GM19238 (cell line): Measurements from ENCODE around the gene PLPPR5.
"Not testable (repeated sequence)": the region's sequence is repeated elsewhere in the genome, so short reads cannot be mapped to it uniquely, and the experiment has no call there.

Experiments used
- DNase-seq: peaks from one replicate; pipeline ENCODE4 v3.0.0; 2011; ENCODE audit warnings: low spot score; ENCODE audit not compliant: insufficient read length

The PLPPR5 gene

DNA sequence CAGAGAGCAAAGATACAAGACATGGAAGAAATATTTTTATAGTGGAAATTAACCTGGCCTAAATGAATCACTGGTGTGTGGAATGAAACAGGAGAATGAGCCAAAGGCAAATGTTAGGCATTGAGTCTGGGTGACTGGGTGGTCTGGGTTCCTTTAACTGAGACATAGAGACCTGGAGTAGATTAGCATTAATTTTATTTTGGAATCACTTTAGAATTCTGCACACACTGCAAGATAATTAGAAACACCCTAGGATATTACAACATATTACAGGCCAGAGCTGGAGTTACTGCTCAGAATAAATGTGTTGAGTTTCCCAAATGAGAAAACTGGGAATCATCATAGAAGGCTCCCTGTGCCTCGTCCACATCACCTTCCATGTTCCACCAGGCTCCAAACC is 85.5 kb downstream of the PLPPR5 start:
- DNase-seq, result no peak

DNA sequence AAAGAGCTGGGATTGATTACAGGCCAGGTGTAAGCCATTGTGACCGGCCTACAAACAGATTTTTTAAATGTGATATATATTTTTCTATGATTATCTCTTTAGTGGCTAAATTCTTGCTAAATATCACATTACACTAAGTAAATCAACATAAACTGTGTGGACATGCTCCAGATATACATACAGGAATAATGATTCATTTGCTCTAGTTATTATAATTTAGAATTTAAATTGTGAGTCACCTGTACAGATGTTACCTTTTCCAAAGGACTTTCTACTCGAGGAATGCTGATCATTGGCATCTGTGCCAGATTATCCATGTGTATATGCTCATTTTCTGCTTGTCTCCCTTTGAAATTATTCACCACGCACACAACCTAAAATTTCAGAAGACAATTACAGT is 90.1 kb downstream of the PLPPR5 start:
- no peak for DNase-seq

DNA sequence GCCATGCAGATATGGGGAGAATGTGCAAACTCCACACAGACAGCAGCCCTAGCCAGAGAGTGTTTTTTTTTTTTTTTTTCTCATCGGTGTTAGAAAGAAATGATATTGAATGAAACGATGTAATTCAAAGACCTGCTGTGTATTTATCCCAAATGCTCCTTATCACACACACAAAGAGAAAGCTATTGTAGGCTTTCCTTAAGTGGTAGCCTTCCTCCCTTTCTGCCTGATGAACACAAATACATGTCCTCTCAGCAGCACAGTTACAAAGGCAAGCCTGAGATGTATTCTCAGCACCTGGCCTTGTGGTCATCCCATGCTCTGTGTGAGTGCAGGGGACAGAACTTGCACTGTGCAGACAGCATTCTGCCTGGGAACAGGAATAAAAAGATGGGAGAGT is 93.8 kb downstream of the PLPPR5 start:
- DNase-seq, result no peak

DNA sequence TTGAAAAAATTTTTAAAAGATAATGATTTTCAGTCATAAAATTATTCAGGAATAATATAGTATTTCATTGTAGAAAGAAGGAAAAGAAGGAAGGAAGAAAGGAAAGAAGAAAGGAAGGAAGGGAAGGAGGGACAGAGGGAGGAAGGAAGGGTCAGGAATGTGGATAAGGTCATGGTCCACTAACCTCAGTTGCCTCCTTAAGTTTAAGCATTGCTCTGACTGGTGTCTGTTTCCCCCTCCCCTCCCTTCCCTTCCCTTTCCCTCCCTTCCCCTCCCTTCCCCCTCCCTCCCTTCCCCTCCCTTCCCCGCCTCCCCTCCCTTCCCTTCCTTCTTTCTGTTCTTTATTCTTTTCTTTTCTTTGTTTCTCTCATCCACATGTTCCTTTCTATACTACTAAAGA is 95.7 kb downstream of the PLPPR5 start:
- no peak for DNase-seq

DNA sequence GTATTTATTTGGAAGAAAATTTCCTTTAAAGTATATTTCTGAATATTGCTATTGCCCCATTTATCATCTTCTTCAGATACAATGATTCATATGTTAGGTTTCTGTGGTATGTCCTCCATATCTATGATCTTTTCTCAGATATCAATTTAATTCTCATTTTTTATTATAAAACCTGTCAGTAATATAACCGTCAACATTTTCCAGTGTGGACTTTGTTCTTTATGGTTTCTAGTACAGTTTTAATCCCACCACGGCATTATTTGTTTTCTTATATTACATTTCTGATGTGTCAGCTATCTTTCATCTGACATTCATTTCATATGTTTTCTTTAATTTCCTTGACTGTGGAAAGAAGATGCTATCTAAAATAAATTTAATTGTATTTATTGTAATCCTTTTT is 97.9 kb downstream of the PLPPR5 start:
- DNase-seq, result no peak

DNA sequence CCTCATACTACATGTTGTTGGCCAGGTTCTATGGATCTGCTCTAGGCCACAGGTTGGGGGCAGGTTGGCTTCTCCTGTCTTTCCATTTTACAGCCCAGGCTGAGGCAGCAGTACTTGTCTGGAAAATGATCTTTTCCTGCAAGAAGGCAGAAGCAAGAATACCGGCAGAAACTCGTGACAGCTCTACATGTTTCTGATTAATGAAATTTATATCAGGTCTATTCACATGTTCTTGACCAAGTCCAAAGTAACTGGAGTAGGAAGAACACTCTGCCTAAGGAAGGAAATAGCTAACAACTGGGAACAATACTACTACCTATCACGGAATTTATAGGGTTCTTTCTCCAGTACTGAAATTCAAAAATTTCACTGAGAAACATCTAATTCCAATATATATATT is 98.3 kb downstream of the PLPPR5 start:
- no peak for DNase-seq

DNA sequence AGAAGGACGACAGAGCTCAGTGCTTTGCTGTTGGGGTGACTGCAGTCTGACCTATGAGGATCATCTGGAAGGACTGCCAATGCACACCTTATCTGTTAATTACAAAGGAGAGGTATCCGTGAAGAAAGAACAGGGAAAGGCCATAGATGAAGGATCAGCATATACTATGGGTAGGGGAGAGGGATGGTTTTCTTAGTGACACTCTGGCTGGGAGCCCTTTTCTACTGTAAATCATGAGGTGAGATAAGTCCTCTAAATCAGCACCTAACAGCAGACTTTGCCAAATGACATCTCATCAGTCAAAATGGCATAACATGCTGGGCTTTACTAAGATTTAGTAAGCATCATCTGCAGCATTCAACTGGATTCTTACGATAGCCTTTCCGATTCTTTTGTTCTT is 100.0 kb downstream of the PLPPR5 start:
- no peak for DNase-seq

DNA sequence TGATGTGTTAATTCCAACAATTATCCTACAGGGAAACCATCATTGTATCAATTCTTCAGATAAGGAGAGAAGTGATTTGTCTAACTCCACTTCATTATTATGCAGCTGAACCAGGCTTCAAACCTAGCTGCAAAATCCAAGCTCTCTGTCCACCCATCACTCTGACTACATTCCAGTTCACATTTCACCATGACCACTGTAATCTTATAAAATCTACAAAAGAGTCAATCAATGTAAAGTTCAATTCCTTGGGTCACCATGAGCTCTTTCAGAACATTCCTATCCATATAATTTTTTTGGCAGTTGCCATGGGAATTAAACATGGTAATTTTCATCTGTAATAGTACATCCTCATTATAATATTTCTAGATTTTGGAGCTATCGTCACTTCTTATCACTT is 100.9 kb downstream of the PLPPR5 start:
- no peak for DNase-seq

DNA sequence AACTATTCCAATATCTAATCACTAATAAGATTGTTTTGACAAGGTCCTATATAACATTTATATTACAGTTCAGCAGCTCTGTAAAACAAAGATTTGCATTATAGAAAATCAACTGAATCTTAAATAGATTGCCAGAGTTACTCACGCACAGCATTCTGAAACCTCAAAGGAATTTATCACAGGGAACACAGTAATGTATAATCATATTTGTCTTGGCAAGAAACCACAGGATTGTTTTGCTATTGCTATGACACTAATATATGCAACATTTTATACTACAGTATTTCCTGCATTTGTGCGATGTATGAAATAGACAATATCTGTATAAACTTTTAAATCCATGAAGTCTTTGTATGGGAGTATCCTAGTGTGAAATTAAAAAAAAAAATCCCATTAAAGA is 101.4 kb downstream of the PLPPR5 start:
- DNase-seq, result no peak

DNA sequence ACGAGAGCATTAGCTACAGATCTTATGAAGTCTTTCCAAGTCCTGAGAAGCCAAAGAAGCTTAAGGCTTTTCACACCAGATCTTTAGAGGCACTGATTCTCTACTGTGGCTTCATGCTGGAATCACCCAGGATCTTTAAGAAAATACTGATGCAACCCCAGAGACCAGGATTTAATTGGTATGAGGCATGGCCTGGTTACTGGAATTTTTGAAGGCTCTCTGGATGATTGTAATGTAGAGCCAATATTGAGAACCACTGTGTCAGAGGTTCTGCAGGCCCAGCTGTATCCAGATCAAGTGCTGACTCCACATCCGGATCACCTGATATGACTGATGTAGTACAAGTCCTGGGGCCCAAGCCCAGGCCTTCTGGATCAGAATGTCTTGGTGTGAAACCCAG is 105.7 kb downstream of the PLPPR5 start:
- no peak for DNase-seq

DNA sequence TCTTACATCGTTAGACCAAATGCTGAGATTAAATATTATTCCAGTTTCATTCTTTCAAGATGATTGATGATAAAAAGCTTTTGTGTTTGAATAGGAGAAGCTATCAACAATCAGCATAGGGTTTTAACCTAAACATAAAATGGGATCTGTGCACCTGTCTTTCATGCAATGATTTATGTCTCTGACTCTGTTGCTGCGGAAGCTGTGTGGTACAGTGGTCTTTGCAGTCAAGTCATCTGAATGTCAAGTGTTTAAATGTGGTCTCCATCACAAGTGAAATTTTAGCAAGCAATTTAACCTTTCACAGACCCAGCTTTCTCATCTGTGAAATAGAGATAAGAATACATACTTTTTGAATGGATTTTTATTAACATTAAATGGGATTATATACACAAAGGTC is 107.2 kb downstream of the PLPPR5 start:
- no peak for DNase-seq

DNA sequence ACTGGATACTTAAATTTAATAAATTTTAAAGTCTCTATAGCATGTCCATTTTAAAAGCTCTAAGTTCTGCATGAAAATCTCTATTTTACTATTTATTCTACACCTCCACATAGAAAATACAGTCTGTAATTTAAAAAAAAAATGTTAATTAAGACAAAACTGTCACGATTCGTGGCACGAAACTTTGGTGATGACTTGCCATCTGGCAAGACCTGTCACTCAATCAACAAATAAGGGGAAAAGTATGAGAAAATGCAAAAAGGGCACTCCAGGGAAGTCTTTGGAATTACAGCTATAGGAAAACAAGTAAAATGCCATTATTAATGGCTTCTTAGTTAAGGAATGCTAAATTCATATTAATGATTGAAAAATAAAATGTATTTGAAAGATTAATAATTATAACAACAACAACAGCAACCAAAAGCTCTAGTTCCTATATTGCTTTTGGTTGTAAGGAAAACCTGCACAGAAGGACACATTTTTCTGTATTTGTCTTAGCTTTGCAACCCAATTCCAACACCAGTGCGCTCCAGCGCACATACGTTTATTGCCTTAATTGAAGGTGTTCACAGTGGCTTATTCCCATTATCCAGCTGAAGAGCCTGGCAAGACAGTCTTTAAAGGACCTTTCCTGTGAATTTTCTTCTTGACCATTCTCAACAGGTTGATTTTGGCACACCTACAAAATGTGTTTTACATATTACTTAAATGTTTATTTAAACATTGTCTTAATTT is 107.8 kb downstream of the PLPPR5 start:
- no peak for DNase-seq

DNA sequence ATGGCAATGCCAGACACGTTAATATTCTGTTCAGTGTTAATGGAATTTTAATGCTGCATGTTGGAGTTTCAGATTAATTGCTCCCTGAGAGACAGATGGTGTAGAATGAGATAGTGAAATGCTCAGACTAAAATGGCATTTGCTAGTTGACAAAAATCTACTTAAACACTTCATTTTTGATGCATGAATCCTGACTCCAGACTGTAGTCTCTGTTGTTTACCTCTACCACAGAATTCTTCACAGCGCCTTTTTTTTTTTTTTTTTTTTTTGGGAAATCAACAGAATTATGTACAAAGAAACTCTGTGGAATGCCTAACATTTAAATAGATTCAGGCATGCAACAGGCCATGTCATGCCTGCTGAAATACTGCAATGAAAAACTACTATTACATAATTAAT is 111.3 kb downstream of the PLPPR5 start:
- no peak for DNase-seq

DNA sequence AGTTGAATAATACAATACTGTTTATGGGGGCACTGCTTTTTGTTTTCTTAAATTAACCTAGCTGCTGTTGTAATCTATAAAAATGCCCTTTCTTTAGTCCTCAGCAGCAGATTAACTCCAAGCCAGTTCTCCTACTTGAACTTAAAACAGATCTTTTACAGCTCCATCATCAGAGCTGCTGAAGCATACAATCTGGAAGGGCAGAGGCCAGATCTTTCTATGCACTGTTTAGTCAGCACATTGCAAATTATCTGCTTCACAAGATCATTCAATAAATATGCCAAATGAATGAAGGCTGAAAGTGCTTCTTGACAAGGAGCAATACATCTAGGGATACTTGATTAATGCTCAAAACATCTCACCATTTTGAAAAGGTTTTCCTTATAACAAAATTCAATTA is 115.8 kb downstream of the PLPPR5 start:
- DNase-seq, result no peak

DNA sequence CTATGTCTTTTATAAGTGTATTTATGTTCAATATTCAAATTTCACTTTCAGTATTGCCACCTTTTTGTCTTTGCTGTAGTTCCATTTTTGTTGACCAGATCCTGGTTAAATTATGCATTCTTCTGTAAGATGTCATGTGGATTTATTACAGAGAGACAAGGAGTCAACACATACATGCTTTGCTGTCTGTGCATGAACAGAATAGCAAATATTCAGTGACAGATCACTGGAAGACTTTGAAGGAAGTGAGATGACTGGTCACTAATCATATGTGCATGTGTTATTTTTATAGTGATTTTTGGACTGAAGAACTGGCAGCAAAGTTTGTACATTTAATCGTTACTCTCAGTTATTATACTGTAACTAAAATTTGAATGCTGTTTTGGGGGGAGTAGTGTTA is 117.2 kb downstream of the PLPPR5 start:
- no peak for DNase-seq

DNA sequence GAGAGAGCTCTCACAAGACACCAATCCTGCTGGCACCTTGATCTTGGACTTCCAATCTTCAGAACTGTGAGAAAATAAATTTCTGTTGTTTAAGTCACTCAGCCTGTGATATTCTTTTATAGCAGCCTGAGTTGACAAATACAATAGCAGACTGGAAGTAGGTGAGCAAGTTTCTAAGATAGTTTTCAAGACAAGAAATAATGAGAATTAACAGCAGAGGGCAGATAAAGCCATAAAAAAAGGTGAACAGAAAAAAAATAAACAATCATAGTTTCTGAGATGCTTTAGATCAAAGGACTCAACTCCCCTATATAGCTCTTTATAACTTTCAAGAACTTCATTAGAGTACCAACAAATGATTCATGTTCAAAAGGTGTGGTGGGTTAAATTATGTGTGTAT is 119.8 kb downstream of the PLPPR5 start:
- DNase-seq, result no peak

DNA sequence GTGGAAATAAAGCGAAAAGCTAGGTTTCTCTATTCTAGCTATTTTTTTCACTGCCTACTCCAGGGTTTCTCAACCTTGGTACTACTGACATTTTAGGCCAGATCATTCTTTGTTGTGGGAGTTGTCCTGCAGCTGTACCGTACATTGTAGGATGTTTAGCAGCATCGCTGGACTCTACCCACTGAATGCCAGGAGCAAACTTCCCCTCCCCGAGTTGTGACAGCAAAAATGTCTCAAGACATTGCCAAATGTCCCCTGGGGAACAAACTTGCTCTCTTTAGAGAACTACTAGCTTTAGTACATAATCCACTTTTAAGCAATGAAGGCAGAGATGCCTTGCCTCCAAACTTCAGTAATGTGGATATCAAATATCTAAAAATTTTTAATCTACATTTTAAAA is 122.8 kb downstream of the PLPPR5 start:
- no peak for DNase-seq

DNA sequence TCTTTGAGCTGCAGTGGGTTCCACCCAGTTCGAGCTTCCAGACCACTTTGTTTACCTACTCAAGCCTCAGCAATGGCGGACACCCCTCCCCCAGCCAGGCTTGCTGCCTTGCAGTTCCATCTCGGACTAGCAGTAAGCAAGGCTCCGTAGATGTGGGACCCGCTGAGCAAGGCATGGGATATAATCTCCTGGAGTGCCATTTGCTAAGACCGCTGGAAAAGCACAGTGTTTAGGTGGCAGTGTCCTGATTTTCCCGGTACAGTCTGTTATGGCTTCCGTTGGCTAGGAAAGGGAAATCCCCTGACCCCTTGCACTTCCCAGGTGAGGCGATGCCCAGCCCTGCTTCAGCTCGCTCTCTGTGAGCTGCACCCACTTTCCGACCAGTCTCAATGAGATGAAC is 123.4 kb downstream of the PLPPR5 start:
- not testable (repeated sequence) for DNase-seq

DNA sequence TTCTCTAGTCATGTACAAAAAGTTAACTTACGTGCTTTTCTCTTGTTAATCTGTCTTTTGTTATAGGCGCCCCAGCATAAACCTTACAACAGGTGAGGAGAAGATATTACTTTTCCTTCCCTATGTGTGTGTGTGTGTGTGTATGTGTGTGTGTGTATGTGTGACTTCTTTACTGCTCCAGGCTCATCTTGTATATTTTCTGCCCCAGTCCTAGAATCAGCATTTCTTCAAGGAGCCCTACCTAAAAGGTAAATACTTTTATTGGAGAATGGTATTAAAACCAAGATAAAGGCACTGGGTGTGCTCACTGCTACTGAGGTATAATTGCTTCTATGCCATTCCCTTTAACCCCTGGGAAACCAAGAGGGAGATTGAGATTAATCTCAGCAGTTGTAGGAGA is 129.8 kb downstream of the PLPPR5 start:
- DNase-seq, result no peak

DNA sequence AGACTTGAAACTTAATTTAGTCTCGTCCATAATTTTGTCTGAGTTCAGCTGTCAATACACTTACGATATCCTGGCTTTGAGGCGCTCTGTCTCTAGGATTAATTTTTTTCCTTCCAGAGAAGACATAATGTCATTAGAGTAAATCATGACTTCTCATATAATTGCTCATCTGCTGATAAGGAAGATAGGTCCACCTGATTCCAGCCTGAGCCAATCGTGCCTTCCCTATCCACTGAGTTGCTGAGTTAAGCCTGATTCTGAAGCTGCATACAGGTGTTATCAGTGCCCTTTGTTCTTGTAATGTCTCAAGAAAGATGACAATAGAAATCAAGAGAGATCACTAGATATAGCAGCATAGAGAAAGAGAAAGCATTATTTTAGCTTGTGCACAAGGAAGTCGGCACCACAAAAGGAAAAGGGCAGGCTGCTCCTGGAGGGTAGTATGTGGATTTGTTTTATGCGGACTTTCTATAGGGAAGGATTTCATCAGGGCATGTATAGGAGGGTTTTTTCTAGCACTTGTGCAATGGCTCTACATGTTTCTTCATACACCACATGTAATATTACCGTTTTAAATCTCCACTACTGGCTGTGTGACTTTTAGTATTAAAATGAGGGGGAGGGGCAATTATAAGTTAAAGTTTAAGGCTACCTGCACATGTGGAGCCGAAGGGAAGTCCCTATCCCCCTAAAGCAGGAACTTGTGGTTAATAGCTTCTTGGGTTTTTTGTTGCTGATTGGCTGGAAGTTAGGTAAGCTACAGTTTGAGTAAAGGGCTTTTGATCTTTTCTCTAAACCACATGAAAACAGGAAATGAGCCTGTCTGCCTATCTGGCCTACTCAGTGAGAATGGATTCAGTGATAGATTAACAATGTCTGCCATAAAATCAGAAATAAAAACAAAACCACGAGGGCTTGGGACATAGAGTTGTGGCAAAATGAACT is 133.4 kb downstream of the PLPPR5 start:
- peak; percentile 26 for DNase-seq

DNA sequence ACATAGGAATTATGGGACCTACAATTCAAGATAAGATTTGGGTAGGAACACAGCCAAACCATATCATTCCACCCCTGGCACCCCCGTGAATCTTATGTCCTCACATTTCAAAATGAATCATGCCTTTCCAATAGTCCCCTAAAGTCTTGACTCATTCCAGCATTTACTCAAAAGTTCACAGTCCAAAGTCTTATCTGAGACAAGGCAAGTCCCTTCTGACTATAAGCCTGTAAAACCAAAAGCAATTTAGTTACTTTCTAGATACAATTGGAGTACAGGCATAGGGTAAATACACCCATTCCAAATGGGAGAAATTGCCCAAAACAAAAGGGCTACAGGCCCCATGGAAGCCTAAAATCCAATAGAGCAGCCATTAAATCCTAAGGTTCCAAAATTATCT is 138.9 kb downstream of the PLPPR5 start:
- no peak for DNase-seq

DNA sequence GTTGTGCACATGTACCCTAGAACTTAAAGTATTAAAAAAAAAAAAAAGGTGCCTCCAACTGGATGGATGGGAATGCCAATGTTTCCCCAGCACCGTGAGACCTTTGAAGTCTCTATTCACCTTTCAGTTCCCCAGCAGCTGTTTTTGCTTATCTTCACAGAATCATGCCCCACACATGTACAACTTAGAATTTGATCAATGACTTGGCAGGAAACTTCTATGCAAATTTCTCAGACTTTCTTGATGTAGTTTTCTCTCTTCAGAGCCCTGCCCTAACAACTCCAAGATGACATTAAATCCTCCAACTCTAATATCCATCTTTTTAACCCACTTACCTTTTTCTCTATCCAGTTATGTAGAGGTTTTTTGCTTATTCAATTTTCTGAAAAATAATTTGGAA is 144.3 kb downstream of the PLPPR5 start:
- no peak for DNase-seq

DNA sequence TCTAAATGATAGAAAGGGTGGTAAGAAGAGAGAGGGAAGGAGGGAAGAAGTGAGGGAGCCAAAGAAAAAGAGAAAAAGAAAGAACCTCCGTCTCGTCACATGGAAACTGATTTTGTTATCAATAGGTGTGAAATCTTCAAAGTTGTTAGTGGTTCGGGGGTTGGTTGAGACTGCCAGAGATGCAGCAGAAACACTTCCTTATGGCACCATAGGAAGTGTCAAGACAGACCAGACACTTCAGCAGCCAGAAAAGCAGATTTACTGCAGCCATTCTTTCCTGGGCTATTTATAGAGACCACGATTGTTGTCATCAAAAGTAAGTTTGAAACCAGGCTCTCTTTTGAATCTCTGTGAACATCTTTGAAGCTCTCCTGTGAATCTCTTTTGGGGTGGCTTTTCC is 150.5 kb downstream of the PLPPR5 start:
- no peak for DNase-seq
